Kidney glomerular epithelial cell (primary cell): Measurements from ENCODE around the gene PLA2G1B.

Source experiments
- DNase-seq: peaks from one replicate; lab custom pipeline; 2025; lab: John Stamatoyannopoulos, UW

Gene PLA2G1B

GRCh38 chr12:120327593-120327992 lies at the start of gene PLA2G1B:
Gene PLA2G1B, minus strand, starts transcription at chr12:120327779. Its CDS starts 26 bp downstream, at chr12:120327753.
- no peak for DNase-seq

DNA sequence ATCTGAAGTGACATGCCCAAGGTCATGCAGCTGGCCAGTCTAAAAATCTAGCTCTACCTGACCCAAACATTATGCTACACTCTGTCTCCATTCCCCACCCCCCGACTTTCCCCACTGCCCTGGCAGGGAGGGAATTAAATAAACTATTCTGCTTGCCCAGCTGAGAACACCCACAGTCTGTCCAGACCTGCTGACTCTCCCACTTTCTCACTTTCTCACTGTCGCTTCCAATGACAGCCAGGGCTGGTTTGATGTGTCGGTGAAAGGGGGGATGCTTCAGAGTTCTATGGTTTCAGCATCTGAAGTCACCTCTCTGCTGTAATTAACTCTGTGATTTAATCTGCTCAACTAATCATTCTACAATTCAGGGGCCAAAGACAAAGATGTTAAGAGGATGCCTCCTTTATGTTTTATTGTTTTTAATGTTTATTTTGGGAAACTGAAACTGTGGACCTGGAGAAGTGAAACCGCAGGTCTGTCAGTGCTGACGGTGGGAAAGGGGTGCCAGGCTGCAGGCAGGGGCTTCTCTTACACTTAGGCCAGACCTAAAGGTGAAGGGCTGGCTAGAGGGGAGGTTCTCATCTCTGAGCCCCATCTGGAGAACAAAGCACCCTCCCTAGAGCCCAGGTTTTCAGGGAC lies 49.5 kb upstream of the PLA2G1B start:
- DNase-seq: no peak

- DNase-seq: no peak
Observed at GRCh38 chr12:120376416-120376815, 48.8 kb upstream of the PLA2G1B start.

DNA sequence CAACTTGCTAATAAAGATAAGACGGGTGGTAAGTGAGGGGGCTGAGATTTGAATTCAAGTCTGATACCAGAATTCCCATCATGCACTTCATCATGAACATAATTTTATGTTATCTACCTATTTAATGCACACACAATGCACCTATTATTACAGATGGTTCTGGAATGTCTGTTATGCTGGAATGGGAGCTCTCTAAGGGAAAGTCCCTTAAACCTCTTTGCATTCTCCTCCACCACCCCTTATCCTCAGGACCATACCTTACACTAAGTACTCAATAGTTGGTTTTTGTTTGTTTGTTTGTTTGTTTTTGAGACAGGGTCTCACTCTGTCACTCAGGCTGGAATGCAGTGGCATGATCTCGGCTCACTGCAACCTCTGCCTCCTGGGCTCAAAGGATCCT lies 48.4 kb upstream of the PLA2G1B start:
- DNase-seq: no peak

DNA sequence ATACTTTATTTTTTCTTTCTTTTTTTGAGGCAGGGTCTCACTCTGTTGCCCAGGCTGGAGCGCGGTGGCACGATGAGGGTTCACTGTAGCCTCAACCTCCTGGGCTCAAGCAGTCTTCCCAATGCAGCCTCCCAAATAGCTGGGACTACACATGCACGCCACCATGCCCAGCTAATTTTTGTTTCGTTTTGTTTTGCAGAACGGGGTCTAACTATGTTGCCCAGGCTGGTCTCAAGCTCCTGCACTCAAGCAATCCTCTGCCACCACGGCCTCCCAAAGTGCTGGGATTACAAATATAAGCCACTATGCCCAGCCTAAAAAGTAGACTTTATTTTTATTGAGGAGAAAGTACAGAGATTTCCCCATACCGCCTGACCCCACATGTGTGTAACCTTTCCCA lies 46.1 kb upstream of the PLA2G1B start:
- DNase-seq: no peak

DNA sequence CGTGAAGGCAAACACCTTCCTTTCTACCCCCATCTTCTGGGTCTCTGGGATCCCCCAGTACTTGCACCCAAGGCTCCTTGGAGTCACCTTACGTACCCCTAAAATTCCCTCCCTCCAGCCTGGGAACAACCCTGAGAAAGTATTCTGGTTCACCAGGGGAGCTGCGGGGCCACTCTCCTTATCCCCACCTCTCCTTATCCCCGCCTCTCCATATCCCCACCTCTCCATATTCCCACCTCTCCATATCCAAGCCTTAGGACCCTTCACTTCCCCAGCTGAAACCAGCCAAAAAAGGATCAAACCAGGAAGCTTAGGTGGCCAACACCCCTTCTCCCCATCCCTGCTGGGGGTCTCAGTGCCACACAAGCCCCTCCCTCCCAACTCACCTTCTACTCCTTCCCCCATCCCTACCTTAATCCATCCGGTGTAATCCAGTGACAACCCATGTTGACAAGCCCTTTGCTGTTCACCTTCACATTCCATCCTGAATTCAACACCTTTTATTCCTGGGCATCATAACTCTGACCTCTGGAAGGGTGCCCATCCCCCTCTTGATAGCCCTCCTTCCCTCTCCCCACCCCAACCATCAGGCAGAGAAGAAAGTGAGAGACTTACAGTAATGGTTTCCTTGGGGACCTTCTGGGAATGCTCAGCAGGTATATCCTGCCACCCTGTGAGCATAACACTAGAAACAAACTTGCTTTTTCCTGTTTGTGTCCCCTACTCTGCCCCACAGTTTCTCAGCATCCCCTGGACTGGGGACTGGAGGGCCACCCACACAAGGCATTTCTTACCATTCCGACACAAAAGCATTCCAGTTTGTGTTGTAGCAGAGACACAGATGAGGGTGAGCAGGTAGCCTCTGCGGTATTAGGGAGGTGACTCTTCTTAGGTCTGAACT lies 43.0 kb upstream of the PLA2G1B start:
- no peak for DNase-seq

DNA sequence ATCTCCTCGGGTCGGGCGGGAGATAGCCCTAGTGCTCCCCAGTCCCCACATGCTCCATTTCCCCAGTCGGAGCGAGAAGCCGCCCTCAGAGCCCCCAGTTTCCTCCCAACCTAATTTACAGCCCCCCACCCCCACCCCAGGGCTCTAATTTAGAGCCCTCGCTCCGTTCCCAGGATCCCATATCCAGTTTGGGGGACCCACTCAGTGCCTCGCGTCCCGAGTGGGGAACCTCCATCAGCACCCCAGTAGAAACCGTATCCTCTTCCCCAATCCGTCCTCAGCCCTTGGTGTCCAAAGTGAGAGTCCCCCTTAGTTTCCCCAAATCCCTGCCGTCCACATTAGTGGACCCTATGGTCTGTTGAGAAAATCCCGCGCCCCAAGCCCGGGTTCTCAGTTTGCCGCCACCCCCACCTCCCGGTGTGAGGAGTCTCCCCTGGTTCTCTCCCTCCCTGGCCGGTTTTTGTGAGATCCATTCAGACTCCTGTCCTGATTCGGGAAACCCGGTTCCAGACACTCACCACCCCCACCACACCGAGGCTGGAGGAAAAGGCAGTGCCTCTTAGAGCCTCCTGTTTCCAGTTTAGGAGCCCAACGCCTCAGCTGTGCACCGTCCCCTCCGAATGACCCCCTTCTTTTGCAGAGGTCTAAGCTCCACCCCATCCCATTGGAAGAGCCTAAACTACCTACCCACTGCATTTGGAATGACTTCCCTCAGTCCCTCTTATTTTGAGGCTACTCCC lies 42.2 kb upstream of the PLA2G1B start:
- DNase-seq: no peak

- no peak for DNase-seq
Observed at GRCh38 chr12:120368789-120369602, 41.4 kb upstream of the PLA2G1B start, which contains the start of gene MSI1. Gene MSI1, minus strand, starts transcription at chr12:120369164. Its CDS starts 73 bp downstream, at chr12:120369091.

DNA sequence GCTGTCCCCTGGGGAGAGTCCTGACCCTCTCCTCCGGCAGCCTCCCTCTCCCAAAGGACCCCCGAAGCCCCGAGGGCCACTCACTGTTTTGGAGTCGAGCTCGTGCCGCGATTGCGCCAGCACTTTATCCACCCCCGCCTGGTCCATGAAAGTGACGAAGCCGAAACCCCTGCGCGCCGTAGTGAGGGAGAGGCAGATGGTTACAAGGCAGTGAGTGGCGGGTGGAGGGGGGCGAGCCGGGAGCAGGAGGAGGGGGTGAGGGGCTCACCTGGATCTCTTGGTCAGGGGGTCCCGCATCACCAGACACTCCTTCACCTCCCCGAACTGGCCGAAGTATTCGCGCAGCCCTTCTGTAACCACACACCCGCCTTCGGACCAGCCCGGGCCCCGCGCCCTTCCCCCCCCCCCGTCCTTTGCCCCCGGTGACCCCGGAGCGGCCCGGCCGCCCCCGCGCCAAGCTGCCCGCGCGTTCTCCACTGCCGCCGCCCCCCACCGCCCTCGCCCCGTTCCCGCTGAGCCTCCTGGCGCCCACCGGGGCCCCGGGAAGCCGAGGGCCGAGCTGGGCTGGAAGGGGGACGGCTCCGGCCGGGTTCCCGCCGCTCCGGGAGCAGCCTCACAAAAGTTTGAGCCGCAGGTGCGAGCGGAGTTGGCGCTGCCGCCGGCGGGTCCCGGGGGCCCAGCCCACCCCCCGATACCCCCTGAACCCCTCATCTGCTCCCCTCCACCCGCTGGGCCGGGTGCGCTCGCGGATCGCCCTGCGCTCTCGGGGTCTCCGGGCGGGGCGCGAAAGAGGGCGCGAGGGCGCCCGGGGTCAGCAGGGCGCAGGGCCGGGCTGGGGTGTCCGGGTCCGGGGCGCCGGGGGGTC lies 40.6 kb upstream of the PLA2G1B start:
- DNase-seq: no peak

DNA sequence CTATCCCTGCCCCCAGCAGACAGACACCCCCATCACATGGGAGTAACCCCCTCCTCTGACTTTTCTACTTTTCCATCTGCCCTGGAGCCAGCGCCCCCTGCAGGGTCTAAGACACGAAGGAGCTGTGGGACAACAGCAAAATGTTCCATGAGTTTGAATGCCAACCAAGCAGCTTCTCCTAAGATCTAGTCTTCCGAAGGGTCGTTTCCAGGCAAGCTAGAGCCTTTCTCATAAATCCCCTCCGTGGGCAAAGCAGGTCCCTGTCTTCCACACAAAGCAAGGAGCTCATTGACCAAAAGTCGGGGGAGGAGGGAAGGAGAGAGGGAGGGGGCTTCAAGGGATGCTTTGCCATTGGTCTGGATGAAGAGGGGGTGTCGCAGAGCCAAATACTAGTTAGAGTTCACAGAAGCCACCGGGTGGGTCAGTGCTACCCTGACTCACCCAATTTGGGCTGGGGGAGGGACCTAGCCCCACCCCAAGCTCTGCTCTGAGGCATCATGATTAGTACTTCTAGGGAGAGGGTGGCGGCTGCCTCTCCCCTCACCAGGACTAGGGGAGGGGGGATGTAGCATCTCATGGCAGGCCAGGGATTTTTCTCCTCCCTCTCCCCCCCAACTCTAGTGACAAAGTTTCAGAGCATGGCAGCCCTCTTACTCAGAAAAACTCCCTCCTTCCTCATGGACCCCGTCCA lies 39.8 kb upstream of the PLA2G1B start:
- no peak for DNase-seq

DNA sequence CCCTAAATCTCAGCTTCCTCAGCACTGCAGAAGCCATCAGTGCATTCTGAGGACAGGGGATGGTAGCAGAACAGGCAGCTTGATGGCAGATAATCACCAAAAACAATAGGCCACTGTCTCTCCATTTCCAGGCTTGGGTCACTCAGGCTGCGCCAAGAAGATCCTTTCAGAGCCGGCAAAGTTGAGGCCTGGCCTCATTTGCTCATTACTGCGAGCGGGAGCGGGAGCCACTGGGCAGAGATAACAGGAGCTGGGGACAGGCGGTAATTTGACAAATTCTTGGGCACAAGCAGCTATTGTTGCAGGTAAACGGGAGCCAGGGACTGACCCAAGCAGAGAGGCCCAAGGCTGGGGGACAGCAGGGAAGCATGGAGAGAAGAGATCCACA lies 39.3 kb upstream of the PLA2G1B start:
- DNase-seq: no peak

DNA sequence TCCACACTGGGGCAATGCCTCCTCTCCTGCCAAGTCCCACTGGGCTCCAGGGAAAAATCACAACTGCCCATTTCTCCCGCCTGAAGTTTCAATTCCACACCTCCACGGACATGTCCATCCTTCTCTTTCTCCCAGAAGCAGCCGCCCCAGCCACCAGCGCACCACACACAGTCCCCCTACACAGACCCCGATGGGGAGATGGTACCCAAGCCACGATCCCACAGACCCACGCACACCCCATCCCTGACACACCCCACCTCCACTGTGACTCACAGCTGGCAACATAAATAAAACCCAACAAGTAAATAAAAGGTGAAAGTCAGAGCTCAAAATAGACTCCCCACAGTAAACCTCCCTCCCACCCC lies 38.7 kb upstream of the PLA2G1B start:
- no peak for DNase-seq

DNA sequence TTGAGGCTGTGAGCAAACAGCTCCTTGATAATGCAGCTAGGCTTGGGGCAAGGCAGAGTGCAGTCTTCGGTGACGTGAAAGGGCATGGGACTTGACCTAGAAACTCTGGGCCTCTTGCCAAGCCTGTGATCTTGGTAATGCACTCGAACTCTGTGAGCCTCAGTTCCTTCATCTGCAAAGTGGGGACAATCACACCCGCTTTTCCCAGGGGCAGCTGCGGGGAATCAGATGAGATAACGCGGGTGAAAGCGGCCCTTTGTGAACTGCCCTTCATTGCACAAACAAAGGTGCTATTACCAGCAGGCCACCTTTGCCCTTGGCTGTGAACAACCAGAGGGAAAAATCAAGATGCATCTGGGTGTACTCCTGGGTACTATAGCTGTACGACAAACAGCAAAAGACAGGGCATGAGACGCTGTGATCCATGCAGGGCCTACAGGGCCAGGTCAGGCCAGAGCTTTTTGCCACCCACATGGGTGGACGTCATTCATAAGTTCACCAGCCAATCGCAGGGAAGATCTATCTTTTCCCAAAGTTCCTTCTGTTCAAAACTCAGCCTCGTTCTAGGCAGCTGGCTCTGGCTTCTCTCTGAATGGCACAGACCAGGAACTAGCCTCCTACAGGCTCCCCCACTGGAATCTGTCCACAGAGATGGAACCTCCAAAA lies 38.2 kb upstream of the PLA2G1B start:
- DNase-seq: no peak

DNA sequence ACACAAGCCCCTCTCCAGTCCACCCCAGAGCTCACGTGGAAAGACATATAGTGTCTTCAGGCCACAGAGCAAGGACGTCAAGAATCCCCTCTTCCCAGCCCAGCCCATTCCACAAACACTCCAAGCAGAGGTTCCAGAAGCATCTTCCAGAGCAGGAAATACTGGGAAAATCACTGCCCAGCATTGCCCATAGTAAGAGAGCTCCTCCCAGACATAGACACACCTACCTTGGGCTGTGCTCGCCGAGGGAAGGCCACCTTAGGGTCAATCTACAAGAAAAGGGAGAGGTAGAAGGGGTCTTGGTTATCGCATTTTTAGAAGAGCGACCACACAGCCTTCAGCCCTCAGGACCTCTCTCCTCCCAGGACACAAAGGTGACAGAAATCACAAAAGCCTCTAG lies 36.9 kb upstream of the PLA2G1B start:
- no peak for DNase-seq

DNA sequence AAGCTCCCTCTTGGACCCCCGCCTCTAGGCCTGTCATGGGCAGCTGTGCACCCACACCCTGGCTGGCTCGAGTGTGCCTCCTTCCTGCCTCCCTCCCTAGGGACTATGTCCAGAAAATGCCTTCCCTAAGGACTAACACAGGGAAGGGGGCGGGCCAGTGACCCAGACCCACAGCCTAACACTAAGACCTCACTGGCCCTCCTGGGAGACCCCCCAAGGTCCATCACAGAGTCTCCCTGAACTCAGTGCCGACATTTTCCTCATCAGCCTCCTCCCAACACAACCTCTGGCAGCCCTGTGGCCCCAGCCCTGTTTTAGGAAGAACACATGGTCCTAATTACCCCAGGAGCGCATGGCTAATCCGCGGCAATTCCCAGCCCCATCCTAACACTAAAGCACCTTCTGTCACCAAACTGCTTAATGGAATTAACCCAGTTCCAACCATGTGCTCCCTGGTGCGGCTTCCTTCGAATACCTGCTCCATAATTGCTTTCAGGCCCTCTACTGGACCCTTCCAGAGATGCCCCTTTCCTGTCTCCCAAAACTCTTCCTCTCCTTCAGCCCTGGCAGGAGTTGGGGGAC lies 35.8 kb upstream of the PLA2G1B start:
- no peak for DNase-seq

DNA sequence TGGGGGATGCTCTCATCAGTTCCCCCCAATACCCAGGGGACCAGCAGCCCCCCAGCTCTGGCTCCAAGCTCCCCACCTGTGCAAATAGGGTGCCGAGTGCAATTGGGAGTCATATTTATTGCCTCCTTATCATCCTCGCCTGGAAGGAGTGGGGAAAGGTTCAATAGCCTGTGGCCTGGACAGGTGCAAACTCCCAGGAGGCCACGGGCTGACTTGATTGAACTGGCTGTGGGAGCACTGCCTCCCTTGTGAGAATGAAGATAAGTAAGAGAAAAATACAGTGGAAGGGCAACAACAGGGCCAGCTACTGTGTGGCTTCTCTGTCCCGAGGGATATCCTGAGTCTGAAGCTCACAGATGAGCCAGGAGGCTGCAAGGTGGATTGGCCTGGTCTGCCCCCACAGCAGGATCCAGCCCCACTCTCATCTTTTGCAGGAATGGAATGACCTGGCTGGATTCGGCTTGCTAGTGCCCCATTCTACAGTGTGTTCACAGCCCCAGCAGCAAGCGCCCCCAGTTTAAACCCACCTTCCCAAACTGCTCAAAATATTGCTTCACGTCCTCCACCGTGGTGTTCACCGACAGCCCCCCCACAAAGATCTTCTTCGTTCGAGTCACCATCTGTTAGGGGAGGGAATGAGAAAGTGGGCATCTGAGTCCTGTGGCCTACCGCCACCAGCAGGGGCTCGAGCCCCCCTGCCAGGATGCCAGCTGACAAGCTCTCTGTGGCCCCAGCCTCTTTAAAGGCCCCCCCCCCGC lies 35.1 kb upstream of the PLA2G1B start:
- no peak for DNase-seq

GRCh38 chr12:120361506-120362208 lies 34.1 kb upstream of the PLA2G1B start:
- DNase-seq: no peak

DNA sequence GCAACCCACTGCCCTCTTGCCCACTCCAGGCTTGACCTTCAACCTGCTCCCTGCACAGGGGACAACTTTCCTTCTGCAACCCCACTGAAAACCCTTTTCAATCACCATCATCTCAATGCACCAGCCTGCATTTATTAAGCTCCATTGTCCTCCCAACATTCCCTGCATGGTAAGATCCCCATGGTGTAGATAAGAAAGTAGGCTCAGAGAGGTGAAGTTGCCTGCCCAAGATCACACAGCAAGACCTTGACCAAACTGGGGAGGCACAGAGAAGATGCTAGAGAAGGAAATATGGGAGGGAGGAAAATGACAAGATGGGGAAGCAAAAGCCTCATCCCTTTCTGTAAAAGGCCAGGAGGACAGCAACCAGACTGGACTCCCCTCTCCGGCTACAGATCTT lies 31.5 kb upstream of the PLA2G1B start:
- DNase-seq: no peak
